ENCODE results near the gene CRHR1.

The CRHR1 gene

DNA sequence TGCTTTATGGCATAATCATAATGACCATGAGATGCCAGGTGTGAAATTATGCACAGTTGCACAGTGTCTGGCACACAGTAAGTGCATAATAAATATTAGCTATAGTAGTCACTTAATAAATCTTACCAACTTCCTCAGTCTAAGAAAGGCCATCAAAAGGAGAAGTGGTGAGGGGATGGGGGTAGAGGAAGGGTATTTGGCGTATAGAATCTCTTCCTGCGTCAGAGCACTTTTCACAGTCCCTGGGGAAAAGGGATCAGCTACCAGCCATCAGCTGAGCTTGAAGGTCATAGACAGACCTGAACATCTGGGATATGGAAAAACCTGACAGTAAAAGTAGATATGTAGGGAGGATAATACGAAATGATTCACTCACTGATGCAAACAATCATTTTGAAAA is 5.8 kb downstream of the CRHR1 start:
- DNase-seq (ENCODE audit: low spot score): no peak

- DNase-seq (ENCODE audit: low spot score): no peak
These were observed 6.3 kb downstream of the CRHR1 start for GRCh38 chr17:45790296-45790922.

DNA sequence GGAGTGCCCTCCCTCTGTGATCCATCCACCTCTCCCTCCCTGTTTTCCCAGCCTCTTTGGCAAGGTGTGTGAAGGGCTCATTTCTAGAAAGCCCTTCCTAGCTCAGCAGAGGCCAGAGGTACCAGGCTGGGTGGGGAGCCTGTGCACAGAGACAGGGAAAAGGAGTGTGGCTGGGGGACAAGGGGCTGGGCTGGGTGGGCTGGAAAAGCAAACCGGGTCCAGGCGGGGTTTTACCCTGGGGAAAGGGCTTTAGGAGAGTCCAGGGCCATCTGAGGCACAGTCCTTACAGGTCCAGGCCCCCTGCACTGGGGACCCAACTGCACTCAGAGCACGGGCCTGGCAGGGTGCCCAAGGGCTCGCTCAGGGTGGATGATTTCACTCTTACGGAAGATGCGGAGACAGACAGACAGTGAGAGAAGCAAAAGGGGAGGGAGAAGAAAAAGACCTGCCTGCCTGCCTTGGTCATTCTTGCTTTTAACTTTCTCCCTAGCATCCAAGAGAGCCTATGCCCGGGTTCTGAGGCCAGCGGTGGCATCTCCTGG is 7.0 kb downstream of the CRHR1 start:
- DNase-seq (ENCODE audit: low spot score): no peak

DNA sequence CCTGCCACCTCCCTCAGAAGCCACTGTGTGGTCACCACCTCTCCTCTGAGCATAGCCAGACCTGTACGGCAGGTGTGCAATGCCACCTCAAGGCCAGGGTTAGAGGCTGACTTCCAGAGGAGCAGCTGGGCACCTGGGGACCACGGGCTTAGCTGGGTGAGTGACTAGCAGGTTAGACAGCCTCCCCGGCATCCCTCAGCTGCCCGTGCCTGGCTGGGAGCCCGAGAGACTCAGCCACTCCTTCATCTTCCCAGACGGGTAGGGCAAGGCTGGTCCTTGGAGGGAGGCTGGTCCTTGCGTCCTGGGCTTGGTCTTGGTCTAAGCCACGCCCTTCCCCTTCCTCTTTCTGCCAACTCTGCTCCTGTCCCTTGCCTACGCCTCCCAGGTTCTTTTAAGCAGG is 7.8 kb downstream of the CRHR1 start:
- no peak for DNase-seq (ENCODE audit: low spot score)

DNA sequence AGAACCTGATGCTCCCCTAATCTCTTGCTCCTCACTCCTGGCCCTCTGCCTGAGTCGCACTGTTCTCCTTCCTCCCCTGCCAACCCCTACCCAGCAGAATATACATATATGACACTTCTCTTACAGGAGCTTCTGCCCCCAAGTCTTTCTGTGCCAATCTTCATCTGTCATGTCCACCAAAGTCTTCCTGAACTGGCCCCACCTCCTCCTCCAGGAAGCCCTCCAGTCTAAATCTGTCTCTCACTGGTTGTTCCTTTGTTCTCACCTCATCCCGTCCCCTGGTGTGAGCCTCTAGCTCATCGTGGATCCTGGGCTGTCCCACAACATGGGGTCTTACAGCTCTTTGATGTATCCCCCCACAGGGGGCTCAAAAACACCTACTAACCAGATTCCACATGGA is 8.3 kb downstream of the CRHR1 start:
- DNase-seq (ENCODE audit: low spot score): no peak

- DNase-seq (ENCODE audit: low spot score): no peak
These were observed 9.1 kb downstream of the CRHR1 start for GRCh38 chr17:45792995-45793755.

DNA sequence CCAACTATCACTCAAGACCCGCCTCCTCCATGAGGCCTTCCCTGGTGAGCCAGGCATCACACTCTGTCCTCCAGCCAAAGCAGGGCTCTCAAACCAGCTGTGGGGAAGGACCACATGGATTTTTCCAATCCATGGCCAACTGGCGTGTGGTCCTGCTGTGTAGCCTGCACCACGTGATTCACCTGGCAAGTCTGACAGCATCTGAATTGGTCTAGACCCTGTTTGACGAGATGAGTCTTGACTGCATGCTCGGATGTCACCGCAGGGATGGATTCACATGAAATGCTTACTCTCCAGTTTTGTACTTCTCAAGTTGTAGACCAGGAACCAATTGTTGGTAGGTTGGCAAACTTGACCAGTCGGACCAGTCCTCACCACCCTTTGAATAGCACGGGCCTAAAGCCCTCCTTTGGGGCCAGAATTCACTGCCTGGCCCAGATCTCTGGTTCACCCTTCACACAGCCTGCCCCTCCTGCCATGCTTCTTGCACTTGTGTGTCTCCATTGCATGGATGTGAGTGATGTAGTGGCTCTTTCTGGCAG is 9.9 kb downstream of the CRHR1 start:
- DNase-seq (ENCODE audit: low spot score): no peak

GRCh38 chr17:45794840-45795239 is 10.7 kb downstream of the CRHR1 start:
- no peak for DNase-seq (ENCODE audit: low spot score)

DNA sequence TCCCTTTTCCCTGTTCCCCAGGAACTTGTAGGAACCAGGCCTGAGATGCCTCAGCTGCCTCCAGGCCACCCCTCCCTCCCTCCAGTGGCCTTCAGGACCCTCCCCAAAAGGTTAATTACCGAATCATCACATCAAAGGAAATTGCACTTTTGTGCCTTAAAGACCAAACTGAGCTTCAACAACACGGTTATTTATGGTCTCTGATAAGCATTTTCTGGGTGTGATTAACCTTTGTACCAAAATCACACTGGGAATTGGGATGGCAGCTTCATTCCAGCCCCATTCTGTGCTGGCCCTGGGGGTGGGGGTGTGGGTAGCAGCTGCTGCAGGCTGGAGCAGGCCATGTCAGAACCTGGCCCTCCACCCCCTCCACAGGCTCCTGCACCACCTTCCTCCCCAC is 16.7 kb downstream of the CRHR1 start:
- DNase-seq (ENCODE audit: low spot score): no peak

GRCh38 chr17:45801421-45801820 is 17.3 kb downstream of the CRHR1 start:
- no peak for DNase-seq (ENCODE audit: low spot score)

DNA sequence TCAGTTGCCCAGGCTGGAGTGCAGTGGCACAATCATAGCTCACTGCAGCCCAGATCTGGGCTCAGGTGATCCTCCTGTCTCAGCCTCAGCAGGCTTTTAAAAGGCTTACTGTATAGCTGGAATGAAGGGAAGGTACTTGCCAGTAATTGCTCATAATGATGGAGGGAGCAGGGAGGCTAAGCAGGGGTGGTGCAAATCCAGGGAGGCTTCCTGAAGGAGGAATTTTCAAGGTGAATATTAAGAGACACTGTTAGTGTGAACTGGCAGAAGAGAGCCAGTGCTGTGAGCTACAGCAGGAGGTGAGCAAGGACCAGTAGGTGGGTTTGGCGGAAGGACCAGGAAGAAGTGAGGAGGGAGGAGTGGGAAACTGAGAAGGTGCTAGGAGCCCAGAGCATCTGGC is 24.7 kb downstream of the CRHR1 start:
- no peak for DNase-seq (ENCODE audit: low spot score)

DNA sequence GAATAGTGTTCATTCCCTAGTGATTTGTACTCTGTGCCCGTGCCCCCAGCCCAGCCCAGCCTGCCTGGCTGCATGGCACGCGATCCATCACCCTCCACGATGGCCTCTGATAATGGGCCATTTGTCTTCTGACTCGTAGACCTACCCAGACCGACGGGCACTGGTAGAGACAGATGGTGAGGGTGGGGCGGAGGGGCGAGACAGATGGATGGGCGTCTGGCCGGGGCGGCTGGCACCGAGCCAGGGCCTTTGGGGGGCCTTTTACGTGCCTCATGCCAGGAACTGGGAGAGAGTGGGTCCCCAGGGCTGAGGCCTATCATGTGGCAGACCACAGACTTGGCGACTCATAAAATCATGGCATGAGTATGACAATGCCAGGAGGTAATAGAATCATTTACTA is 25.4 kb downstream of the CRHR1 start:
- no peak for DNase-seq (ENCODE audit: low spot score)

DNA sequence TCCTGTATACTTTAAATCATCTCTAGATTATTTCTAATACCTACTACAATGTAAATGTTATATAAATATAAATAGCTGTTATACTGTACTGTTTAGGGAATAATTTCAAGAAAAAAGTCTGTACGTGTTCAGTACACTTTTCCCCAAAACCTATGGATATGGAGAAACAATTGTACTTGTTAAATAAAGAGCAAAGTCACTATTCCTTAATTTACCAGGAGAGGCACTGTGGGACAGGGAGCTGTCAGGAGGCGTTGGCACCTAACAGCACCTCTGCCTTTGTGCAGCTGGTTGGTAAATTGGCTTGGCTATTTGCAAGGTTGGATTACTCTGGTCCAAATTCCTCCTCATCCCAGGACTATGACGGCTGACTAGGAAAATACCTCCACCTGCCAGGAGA is 28.0 kb downstream of the CRHR1 start:
- no peak for DNase-seq (ENCODE audit: low spot score)

DNA sequence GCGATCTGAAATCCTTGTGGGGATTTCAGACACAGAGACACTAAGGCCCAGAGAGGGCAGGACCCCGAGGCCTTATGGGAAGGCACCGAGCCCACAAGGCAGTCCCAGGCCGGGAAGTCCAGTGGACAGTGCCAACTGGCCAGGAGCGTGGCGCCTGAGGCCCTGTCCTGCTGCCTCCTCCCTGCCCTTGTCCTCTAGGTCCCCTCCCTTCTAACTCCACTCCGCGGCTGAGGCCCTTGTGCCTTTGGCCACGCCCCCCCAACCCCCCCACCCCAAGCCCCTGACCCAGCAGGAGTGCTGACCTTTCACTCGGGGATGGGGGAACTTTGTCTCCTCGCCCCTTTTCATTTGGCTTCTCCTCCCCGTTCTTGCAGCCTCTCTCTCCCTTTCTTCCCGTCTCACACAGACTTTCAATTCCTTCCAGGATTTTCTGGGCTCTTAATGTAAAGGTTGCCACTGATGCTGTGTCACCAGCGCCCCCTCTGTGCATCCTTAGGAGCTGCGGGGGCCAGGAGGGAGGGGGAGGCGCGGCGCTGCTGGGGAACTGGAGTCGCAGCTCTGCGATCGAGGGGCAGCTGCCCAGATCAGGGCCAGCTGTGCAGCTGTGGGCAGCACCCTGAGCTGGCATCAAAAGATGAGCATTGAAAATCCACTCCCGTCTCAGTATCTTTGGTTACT is 29.1 kb downstream of the CRHR1 start:
- no peak for DNase-seq (ENCODE audit: low spot score)

DNA sequence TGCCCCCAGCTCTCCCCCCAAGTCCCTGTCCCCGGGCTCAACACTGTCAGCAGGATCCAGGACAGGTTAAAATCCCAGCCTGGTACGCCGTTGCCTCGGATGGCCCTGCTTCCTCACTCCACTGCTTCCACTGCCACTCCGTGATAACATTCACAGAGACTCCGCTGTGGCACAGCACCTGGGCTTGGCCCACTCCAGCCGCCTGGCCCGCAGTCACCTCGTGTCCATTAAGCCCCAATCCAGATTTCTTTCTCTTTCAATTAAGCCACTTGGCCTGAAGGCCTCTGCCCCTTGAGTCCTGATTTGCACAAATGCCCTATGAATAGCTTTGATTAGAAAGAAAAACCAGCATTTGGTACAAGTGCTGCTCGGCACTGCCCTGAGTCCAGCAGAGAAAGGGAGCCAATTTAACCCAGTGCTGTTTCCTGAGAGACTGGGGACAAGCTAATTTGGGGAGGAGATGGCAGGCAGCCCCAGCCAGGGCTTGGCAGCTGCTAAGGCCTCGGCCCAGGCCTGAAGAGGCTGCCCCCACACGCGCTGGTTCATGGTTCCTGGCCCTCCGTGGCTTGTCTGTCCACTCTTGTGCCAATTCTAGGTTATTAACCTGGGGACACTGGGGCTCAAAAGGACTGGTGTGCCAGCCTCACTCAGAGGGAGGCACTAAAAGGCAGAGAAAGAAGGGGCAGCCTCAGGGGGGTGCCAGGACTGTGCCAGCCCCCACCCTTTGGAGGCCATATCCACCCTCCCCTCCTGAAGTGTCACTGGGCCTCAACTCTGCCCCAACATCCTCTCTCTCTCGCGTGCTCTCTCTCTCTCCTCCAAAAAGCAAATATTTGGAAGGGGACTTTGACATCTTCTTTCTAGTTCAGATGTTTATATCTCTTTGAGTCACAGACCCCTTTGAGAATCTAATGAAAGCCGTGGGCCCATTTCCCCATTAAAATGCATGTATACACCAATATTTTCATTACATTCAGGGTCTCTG is 30.8 kb downstream of the CRHR1 start:
- no peak for DNase-seq (ENCODE audit: low spot score)

GRCh38 chr17:45815752-45816151 is 31.6 kb downstream of the CRHR1 start:
- DNase-seq (ENCODE audit: low spot score): no peak

GRCh38 chr17:45818041-45818440 is 33.9 kb downstream of the CRHR1 start:
- DNase-seq (ENCODE audit: low spot score): no peak

GRCh38 chr17:45818699-45819098 is 34.6 kb downstream of the CRHR1 start:
- no peak for DNase-seq (ENCODE audit: low spot score)

GRCh38 chr17:45819632-45820031 is 35.5 kb downstream of the CRHR1 start:
- DNase-seq (ENCODE audit: low spot score): no peak

- no peak for DNase-seq (ENCODE audit: low spot score)
These were observed 36.1 kb downstream of the CRHR1 start for GRCh38 chr17:45820052-45820780.

- DNase-seq (ENCODE audit: low spot score): no peak
These were observed 37.0 kb downstream of the CRHR1 start for GRCh38 chr17:45821147-45821546.
